ENCODE data around the gene SAPCD2. TPM values are rescaled to one million over a fixed set of nuclear protein-coding genes. Genes with fewer than 3 reads are reported as not detected.

The SAPCD2 gene
- total and polyA plus RNA-seq, 2 experiments from 2014 or later = 13.4 to 60.3 TPM

DNA sequence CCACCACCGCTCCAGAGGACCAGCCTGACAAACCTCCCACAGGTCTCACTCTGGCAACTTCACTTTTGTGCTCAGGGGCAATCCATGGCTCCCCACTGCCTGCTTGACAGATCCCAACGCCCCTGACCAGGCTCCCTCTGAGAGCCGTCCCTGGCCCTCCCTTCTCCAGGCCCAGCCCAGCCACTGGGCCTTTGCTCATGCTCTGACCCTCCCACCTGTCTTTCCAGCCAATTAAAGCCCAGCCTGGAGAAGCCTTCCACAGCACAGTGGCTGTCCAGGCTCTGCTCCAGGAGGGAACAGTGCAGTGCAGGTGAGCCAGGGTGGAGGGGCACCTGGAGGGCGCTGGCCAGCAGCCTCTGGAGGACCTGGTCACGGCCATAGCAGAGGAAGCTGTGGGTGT is 19.8 kb downstream of the SAPCD2 start:
- Mint-ChIP-seq H3K4me3 (no peak overlapping the region), H3K36me3 (ENCODE audit: low read depth) (no peaks in the 10 kb centered on the region), H3K27ac (no peak overlapping the region), H3K4me1 (peaks cover 4% of the 10 kb centered on the region; the same call in 1 of the 3 replicates), H3K27me3 (ENCODE audit: insufficient read depth, low read depth, poor library complexity) (peaks cover 54% of the 10 kb centered on the region), H3K9me3 (no peaks in the 10 kb centered on the region)
- DNase-seq (ENCODE audit: low spot score) (no peak), ATAC-seq (no peak)
- Histone ChIP-seq H3K4me3 (no peak overlapping the region), H3K4me1 (ENCODE audit: insufficient read depth) (no peaks in the 10 kb centered on the region), H3K27ac (ENCODE audit: low read depth) (no peak overlapping the region), H3K4me2 (no peak overlapping the region), H3K79me2 (replicated peaks; ENCODE audit: insufficient read depth) (no peaks in the 10 kb centered on the region), H3K27me3 (ENCODE audit: insufficient read depth) (peaks cover 57% of the 10 kb centered on the region), H2AFZ (no peak overlapping the region), H3K9me2 (ENCODE audit: insufficient read depth) (no peaks in the 10 kb centered on the region), H3K36me3 (ENCODE audit: insufficient read depth) (no peaks in the 10 kb centered on the region), H3F3A (replicated peaks; ENCODE audit: low read depth) (0 out of 2 replicates have a peak, but pooled peaks cover 2% of the 10 kb centered on the region), H4K20me1 (replicated peaks; ENCODE audit: insufficient read depth) (no peaks in the 10 kb centered on the region; the same call in 1 of the 2 replicates)
- no peak for TF ChIP-seq ZNF331 (CRISPR knock-in tag; IDR thresholded peaks at IDR 0.05; ENCODE audit: low read depth)
- no peak for TF ChIP-seq JUNB (IDR thresholded peaks at IDR 0.05; ENCODE audit: unreplicated experiment)
- no peak for TF ChIP-seq EZH2phosphoT487 (IDR thresholded peaks at IDR 0.05; ENCODE audit: unreplicated experiment)
- TF ChIP-seq, protein P1, sequence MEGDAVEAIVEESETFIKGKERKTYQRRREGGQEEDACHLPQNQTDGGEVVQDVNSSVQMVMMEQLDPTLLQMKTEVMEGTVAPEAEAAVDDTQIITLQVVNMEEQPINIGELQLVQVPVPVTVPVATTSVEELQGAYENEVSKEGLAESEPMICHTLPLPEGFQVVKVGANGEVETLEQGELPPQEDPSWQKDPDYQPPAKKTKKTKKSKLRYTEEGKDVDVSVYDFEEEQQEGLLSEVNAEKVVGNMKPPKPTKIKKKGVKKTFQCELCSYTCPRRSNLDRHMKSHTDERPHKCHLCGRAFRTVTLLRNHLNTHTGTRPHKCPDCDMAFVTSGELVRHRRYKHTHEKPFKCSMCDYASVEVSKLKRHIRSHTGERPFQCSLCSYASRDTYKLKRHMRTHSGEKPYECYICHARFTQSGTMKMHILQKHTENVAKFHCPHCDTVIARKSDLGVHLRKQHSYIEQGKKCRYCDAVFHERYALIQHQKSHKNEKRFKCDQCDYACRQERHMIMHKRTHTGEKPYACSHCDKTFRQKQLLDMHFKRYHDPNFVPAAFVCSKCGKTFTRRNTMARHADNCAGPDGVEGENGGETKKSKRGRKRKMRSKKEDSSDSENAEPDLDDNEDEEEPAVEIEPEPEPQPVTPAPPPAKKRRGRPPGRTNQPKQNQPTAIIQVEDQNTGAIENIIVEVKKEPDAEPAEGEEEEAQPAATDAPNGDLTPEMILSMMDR (conservative IDR thresholded peaks at IDR 0.05; ENCODE audit: low read depth in 2 of 2) = no peak
- TF ChIP-seq EZH2 (IDR thresholded peaks at IDR 0.05; ENCODE audit: low read depth, unreplicated experiment) = no peak
- no peak for TF ChIP-seq POLR2AphosphoS5 (IDR thresholded peaks at IDR 0.05; ENCODE audit: low read depth)
- no peak for TF ChIP-seq REST (IDR thresholded peaks at IDR 0.05; ENCODE audit: unreplicated experiment)
- TF ChIP-seq NANOG (IDR thresholded peaks at IDR 0.05; ENCODE audit: borderline replicate concordance) = no peak
- TF ChIP-seq ZNF114 (CRISPR knock-in tag; IDR thresholded peaks at IDR 0.05) = no peak
- no peak for TF ChIP-seq STAT1 (IDR thresholded peaks at IDR 0.05; ENCODE audit: unreplicated experiment)
- no peak for TF ChIP-seq ZNF462 (CRISPR knock-in tag; IDR thresholded peaks at IDR 0.05)
- no peak for TF ChIP-seq CREB1 (CRISPR knock-in tag; IDR thresholded peaks at IDR 0.05; ENCODE audit: low read depth)
- TF ChIP-seq, protein P2, sequence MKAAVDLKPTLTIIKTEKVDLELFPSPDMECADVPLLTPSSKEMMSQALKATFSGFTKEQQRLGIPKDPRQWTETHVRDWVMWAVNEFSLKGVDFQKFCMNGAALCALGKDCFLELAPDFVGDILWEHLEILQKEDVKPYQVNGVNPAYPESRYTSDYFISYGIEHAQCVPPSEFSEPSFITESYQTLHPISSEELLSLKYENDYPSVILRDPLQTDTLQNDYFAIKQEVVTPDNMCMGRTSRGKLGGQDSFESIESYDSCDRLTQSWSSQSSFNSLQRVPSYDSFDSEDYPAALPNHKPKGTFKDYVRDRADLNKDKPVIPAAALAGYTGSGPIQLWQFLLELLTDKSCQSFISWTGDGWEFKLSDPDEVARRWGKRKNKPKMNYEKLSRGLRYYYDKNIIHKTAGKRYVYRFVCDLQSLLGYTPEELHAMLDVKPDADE (IDR thresholded peaks at IDR 0.05) = no peak
